GM10248 (cell line): ENCODE measurements around the gene RND3.

Source experiments
- CTCF ChIA-PET: fragments of 300-600 bp; sonication (Branson Sonifier 250); formaldehyde crosslinking; extraction: SDS; loops from one replicate; lab custom pipeline; 2021; ENCODE audit warnings: antibody characterized with exemption; lab: Yijun Ruan, JAX
- POLR2A ChIA-PET: fragments of 350-650 bp; sonication (Branson Sonifier 250); formaldehyde crosslinking; extraction: SDS; loops from one replicate; lab custom pipeline; 2020; ENCODE audit warnings: antibody characterized with exemption; lab: Yijun Ruan, JAX
- DNase-seq: peaks from one replicate; pipeline ENCODE4 v3.0.0; 2012; ENCODE audit errors: extremely low spot score
- TF ChIP-seq, protein P1 (sequence below): IDR thresholded peaks from 2 replicates; pipeline ENCODE4 v1.5.1; 2012; ENCODE audit warnings: mild to moderate bottlenecking, low read depth; ENCODE audit errors: extremely low read depth, missing control alignments, control extremely low read depth

Gene RND3

DNA sequence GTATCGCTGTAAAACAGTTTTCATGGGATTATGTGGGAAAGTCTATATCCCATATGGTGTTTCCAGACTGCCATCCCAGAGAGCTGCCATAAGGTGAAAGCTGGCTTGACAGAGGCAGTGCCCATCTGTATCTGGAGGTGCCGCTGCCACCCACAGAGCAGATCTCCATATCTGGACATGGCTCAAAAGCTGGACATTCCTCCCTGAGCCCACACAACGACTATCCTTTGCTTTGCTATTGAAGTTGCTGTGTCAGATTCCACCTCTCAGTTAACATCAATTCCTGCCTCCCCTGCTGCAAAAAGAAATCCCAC is 55.2 kb downstream of the RND3 start:
- TF ChIP-seq, protein P1, sequence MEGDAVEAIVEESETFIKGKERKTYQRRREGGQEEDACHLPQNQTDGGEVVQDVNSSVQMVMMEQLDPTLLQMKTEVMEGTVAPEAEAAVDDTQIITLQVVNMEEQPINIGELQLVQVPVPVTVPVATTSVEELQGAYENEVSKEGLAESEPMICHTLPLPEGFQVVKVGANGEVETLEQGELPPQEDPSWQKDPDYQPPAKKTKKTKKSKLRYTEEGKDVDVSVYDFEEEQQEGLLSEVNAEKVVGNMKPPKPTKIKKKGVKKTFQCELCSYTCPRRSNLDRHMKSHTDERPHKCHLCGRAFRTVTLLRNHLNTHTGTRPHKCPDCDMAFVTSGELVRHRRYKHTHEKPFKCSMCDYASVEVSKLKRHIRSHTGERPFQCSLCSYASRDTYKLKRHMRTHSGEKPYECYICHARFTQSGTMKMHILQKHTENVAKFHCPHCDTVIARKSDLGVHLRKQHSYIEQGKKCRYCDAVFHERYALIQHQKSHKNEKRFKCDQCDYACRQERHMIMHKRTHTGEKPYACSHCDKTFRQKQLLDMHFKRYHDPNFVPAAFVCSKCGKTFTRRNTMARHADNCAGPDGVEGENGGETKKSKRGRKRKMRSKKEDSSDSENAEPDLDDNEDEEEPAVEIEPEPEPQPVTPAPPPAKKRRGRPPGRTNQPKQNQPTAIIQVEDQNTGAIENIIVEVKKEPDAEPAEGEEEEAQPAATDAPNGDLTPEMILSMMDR, result no peak
- DNase-seq, result no peak
- POLR2A ChIA-PET, result no interaction called here
- CTCF ChIA-PET, result no interaction called here

DNA sequence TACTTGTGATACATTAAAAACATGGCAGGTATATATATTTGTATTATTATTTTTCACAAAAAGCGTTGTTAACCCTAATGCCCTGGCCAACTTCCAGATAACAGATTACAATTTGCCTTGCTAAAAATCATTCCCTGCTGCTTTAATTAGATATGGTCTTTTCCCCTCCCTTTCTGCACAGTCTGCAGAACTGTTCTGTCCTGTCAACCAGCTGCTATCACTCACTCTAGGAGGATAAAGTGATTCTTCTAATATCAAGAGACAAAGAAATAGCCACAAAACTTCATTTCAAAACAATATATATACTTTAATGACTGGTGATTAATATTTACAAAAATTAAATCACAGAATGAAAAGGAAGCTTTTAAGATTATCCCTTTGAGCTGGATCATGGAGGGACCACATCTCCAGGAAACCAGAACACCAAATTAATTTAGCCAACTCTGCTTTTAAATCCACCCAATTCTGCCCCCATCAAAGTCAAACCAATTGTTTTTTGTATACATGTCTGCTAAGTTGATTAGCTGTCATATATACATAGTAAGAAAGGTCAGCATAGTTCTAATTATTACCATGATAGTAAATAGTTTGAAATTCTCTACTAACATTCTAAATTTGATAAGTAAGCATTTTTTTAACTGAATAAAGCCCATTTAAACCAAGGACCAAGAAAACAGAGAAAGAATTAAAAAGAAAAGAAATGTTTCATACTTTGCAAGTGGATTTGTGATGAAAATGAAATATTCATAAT is 55.7 kb downstream of the RND3 start:
- TF ChIP-seq, protein P1, result no peak
- CTCF ChIA-PET, result no interaction called here
- POLR2A ChIA-PET, result no interaction called here
- no peak for DNase-seq

GRCh38 chr2:150429384-150429961 is 58.0 kb downstream of the RND3 start:
- ChIA-PET CTCF (no interaction called here), POLR2A (no interaction called here)
- TF ChIP-seq, protein P1, result no peak
- no peak for DNase-seq

GRCh38 chr2:150428641-150429040 is 58.8 kb downstream of the RND3 start:
- no peak for DNase-seq
- TF ChIP-seq, protein P1, result no peak
- CTCF ChIA-PET, result no interaction called here
- POLR2A ChIA-PET, result no interaction called here

- DNase-seq, result no peak
- TF ChIP-seq, protein P1, result no peak
- CTCF ChIA-PET, result no interaction called here
- POLR2A ChIA-PET, result no interaction called here
Measured at GRCh38 chr2:150427298-150427697, 60.2 kb downstream of the RND3 start.

- TF ChIP-seq, protein P1, result no peak
- ChIA-PET CTCF (no interaction called here), POLR2A (no interaction called here)
- DNase-seq, result no peak
Measured at GRCh38 chr2:150426724-150427123, 60.7 kb downstream of the RND3 start.
